A549 (cell line): ENCODE results near the gene RRBP1. TPM values are rescaled to one million over a fixed set of nuclear protein-coding genes. Genes with fewer than 3 reads are reported as not detected.

Source experiments
- ATAC-seq, 2 experiments: fragments of 200-7000 bp in 1 of 2; fragments of >200 bp in 1 of 2; cut with Nextera tagmentation in 1 of 2; cut with Tn5 transposase in 1 of 2; 3 replicates each; pipeline versions ENCODE4 v1.8.0 to v1.9.1; 2018 to 2020; ENCODE audit warnings: mild to moderate bottlenecking in 1 of 2, moderate library complexity in 1 of 2
- CTCF ChIA-PET: fragments of 300-600 bp; sonication (Branson Sonifier 250); formaldehyde crosslinking; extraction: SDS; loops from one replicate; lab custom pipeline; 2021; ENCODE audit warnings: antibody characterized with exemption, inconsistent platforms; lab: Yijun Ruan, JAX
- POLR2A ChIA-PET: fragments of 350-600 bp; formaldehyde crosslinking; extraction: SDS; loops from one replicate; lab custom pipeline; 2021; ENCODE audit warnings: antibody characterized with exemption, inconsistent platforms; lab: Yijun Ruan, JAX
- DNase-seq, 2 experiments: peaks; one replicate each; pipeline versions ENCODE4 v3.0.0 to v3.0.0-alpha.2; 2011 to 2016; ENCODE audit warnings: low read depth in 1 of 2, low spot score in 1 of 2
- FAIRE-seq: peaks from 2 replicates; lab custom pipeline; 2011; peaks lifted over from hg19 to GRCh38; lab: Jason Lieb, UNC
- H3K27ac ChIP-seq, 2 experiments: fragments of >200 bp; sonication (Bioruptor Twin); formaldehyde crosslinking; 3 replicates each; pipeline ENCODE4 v1.5.1; 2016 to 2017
- H3K4me1 ChIP-seq: fragments of >200 bp; sonication (Bioruptor Twin); formaldehyde crosslinking; 3 replicates; pipeline ENCODE4 v1.6.1; 2016
- H3K4me2 ChIP-seq: fragments of >200 bp; sonication (Bioruptor Twin); formaldehyde crosslinking; 3 replicates; pipeline ENCODE4 v1.6.1; 2016
- H3K4me3 ChIP-seq: fragments of >200 bp; sonication (Bioruptor Twin); formaldehyde crosslinking; 3 replicates; pipeline ENCODE4 v1.5.1; 2016
- H3K9me3 ChIP-seq: fragments of >200 bp; sonication (Bioruptor Twin); formaldehyde crosslinking; 3 replicates; pipeline ENCODE4 v1.6.1; 2016
- CBX2 ChIP-seq: fragments of 200-600 bp; sonication (generic); IDR thresholded peaks from 2 replicates; pipeline ENCODE4 v1.6.1; 2016; ENCODE audit warnings: low read depth, mild to moderate bottlenecking, borderline replicate concordance
- CEBPB ChIP-seq, 2 experiments: fragments of >200 bp in 1 of 2; sonication (Bioruptor Twin) in 1 of 2; formaldehyde crosslinking in 1 of 2; IDR thresholded peaks; 2 replicates each; pipeline ENCODE4 v1.6.1; 2012 to 2016
- EHF ChIP-seq: fragments of 250-450 bp; sonication (Bioruptor Pico); IDR thresholded peaks from 2 replicates; pipeline ENCODE4 v1.5.0; 2020; ENCODE audit warnings: mild to moderate bottlenecking
- FOXS1 ChIP-seq: fragments of 250-450 bp; sonication (Bioruptor Pico); IDR thresholded peaks from 2 replicates; pipeline ENCODE4 v1.5.0; 2020; ENCODE audit warnings: mild to moderate bottlenecking, moderate library complexity
- HEYL ChIP-seq: fragments of 250-450 bp; sonication (Bioruptor Pico); IDR thresholded peaks from 2 replicates; pipeline ENCODE4 v1.8.0; 2021; ENCODE audit warnings: mild to moderate bottlenecking, moderate library complexity
- JUN ChIP-seq, 2 experiments: fragments of >200 bp; sonication (Bioruptor Twin); formaldehyde crosslinking; IDR thresholded peaks; 2 replicates in 1 of 2; 3 replicates in 1 of 2; pipeline ENCODE4 v1.6.1; 2016 to 2017
- MAFK ChIP-seq: fragments of 450-650 bp; IDR thresholded peaks from 2 replicates; pipeline ENCODE4 v1.6.1; 2014; ENCODE audit not compliant: partially characterized antibody
- MYC ChIP-seq: IDR thresholded peaks from 2 replicates; pipeline ENCODE4 v1.6.1; 2012; ENCODE audit warnings: mild to moderate bottlenecking, inconsistent platforms, low read length, improper control_type of control experiment, borderline replicate concordance
- NPAS2 ChIP-seq: fragments of 250-450 bp; sonication (Bioruptor Pico); IDR thresholded peaks from 2 replicates; pipeline ENCODE4 v1.8.0; 2022; ENCODE audit warnings: mild to moderate bottlenecking, moderate library complexity, borderline replicate concordance
- NR3C1 ChIP-seq: fragments of >200 bp; sonication (Bioruptor Twin); formaldehyde crosslinking; IDR thresholded peaks from 3 replicates; pipeline ENCODE4 v1.6.1; 2017
- SMC3 ChIP-seq: fragments of >200 bp; sonication (Bioruptor Twin); formaldehyde crosslinking; IDR thresholded peaks from 3 replicates; pipeline ENCODE4 v1.6.1; 2018; ENCODE audit warnings: inconsistent platforms
- TFCP2L1 ChIP-seq: fragments of 250-450 bp; sonication (Bioruptor Pico); IDR thresholded peaks from 2 replicates; pipeline ENCODE4 v1.5.0; 2021; ENCODE audit warnings: mild to moderate bottlenecking
- ZFP36 ChIP-seq: fragments of 450-650 bp; IDR thresholded peaks from 2 replicates; pipeline ENCODE4 v1.6.1; 2014; ENCODE audit warnings: borderline replicate concordance; ENCODE audit not compliant: partially characterized antibody
- WGBS: methylation state at CpG from one replicate; pipeline ENCODE4 v1.1.6; 2017; ENCODE audit errors: missing lambda C conversion rate; 5-methylcytosine and 5-hydroxymethylcytosine counted together
- polyA plus RNA-seq, 4 experiments: library from polyadenylated mRNA; depleted of rRNA in 3 of 4; stranded (reverse); fragments of >200 nt; fragmentation: RNase III in 1 of 4; extraction: RNeasy Plus Mini Kit Qiagen cat#74134 plus additional on column Dnase treatment in 1 of 4; gene quantifications; 2 replicates in 3 of 4; 3 replicates in 1 of 4; pipeline ENCODE4 v1.2.3, GENCODE V29; 2011 to 2017
- TF ChIP-seq, protein P1 (sequence below): IDR thresholded peaks from 2 replicates; pipeline ENCODE4 v1.6.1; 2012
- TF ChIP-seq, protein P2 (sequence below): fragments of >200 bp; sonication (Bioruptor Twin); formaldehyde crosslinking; IDR thresholded peaks from 3 replicates; pipeline ENCODE4 v1.6.1; 2016
- TF ChIP-seq, protein P3 (sequence below): fragments of 250-450 bp; sonication (Bioruptor Pico); IDR thresholded peaks from 2 replicates; pipeline ENCODE4 v1.5.0; 2021; ENCODE audit warnings: mild to moderate bottlenecking, moderate library complexity, borderline replicate concordance
- TF ChIP-seq, protein P4 (sequence below): fragments of 200-600 bp; sonication (generic); IDR thresholded peaks from 2 replicates; pipeline ENCODE4 v1.6.1; 2016; ENCODE audit warnings: antibody characterized with exemption, mild to moderate bottlenecking, moderate library complexity

Gene RRBP1
- polyA plus RNA-seq, 2 of the 4 experiments (the other 2 are of a cell fraction): 51.6 to 79.6 TPM

DNA sequence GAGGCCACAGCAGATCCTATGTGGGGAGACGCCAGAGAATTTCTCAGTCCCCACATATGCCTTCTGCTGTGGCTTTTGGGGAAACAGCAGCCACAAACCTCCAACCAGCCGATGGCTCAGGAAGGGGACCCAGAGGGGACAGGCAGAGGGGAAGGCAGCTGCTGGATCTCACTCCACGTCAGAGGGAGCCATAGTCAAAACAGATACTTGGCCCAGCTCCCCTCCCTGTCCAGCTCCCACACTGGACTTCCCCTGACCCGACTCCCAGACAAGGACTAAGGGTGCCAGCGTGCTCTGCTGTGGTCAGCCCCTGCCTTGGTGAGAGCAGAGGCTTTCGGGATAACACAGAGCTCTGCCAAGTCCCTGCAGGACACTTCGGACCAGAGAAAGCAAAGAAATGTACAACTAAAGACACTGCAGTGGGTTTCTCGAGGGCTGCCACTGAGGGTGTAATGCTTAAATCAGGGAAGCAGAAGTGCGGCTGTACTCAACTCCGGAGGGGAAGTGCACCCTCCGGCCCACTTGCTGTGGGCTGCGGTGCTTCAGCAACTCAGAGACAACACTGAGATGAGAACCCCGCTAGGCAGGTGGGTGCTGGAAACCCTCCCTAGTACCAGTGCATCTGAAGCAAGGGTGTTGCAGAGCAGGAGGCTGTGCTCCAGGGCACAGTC, 47.2 kb downstream of the RRBP1 start (continued):
- TF ChIP-seq, protein P1, sequence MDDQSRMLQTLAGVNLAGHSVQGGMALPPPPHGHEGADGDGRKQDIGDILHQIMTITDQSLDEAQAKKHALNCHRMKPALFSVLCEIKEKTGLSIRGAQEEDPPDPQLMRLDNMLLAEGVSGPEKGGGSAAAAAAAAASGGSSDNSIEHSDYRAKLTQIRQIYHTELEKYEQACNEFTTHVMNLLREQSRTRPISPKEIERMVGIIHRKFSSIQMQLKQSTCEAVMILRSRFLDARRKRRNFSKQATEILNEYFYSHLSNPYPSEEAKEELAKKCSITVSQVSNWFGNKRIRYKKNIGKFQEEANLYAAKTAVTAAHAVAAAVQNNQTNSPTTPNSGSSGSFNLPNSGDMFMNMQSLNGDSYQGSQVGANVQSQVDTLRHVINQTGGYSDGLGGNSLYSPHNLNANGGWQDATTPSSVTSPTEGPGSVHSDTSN: no peak
- no peak for TF ChIP-seq FOXS1 (CRISPR knock-in tag)

DNA sequence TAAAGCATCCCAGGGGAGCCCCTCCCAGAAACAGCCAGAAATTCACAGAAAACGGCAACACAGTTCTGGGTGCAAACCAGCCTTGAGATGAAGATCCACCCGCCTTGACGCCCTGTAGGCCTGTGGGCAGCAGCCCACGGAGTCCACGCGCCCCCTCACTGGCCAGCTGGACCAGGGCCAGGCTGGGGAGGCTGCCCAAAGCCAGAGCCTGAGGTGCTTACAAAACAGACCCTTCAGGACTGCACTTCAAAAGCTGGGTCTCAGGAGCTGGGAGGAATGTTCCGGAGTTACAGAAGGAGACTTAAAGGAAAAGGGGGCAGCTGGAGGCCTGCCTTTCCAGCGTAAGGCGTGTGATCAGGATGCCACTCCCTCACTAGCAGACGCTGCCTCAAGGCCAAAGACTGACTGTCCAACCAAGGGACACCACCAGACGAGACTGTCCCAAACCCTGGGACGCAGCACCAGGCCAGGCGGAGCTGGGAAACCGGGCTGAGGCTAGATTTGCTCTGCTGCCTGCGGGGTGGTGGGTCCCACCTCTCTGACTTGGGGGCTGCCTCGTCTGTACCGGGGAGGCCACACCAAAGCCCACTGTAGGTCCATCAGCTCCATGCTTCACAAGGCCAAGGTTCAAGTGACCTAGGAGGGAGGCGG, 48.1 kb downstream of the RRBP1 start:
- 93% methylated on average over 18 of the region's 18 CpGs for WGBS
- CTCF ChIA-PET: interaction anchor here (0.7 to 16.5 kb wide), 8 partner anchors 9 to 363 kb away, joined by 3 to 172 read pairs (median 10); partner anchors contain the start of gene RRBP1
- ATAC-seq (no peak), DNase-seq (no peak), FAIRE-seq (no peak)
- Histone ChIP-seq H3K4me3 (no peak overlapping the region), H3K4me1 (no peaks in the 10 kb centered on the region), H3K4me2 (no peak overlapping the region), H3K27ac (no peak overlapping the region), H3K9me3 (no peaks in the 10 kb centered on the region)
- TF ChIP-seq MAFK (no peak), EHF (CRISPR knock-in tag) (no peak), MYC (no peak), JUN (IDR thresholded peaks at IDR 0.05) (no peak), TFCP2L1 (CRISPR knock-in tag) (no peak)
- TF ChIP-seq, protein P2, sequence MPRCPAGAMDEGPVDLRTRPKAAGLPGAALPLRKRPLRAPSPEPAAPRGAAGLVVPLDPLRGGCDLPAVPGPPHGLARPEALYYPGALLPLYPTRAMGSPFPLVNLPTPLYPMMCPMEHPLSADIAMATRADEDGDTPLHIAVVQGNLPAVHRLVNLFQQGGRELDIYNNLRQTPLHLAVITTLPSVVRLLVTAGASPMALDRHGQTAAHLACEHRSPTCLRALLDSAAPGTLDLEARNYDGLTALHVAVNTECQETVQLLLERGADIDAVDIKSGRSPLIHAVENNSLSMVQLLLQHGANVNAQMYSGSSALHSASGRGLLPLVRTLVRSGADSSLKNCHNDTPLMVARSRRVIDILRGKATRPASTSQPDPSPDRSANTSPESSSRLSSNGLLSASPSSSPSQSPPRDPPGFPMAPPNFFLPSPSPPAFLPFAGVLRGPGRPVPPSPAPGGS: no peak
- TF ChIP-seq, protein P3, sequence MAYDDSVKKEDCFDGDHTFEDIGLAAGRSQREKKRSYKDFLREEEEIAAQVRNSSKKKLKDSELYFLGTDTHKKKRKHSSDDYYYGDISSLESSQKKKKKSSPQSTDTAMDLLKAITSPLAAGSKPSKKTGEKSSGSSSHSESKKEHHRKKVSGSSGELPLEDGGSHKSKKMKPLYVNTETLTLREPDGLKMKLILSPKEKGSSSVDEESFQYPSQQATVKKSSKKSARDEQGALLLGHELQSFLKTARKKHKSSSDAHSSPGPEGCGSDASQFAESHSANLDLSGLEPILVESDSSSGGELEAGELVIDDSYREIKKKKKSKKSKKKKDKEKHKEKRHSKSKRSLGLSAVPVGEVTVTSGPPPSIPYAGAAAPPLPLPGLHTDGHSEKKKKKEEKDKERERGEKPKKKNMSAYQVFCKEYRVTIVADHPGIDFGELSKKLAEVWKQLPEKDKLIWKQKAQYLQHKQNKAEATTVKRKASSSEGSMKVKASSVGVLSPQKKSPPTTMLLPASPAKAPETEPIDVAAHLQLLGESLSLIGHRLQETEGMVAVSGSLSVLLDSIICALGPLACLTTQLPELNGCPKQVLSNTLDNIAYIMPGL (CRISPR knock-in tag): no peak
- TF ChIP-seq, all 56 proteins: peak for 0
- POLR2A ChIA-PET: no interaction called here

DNA sequence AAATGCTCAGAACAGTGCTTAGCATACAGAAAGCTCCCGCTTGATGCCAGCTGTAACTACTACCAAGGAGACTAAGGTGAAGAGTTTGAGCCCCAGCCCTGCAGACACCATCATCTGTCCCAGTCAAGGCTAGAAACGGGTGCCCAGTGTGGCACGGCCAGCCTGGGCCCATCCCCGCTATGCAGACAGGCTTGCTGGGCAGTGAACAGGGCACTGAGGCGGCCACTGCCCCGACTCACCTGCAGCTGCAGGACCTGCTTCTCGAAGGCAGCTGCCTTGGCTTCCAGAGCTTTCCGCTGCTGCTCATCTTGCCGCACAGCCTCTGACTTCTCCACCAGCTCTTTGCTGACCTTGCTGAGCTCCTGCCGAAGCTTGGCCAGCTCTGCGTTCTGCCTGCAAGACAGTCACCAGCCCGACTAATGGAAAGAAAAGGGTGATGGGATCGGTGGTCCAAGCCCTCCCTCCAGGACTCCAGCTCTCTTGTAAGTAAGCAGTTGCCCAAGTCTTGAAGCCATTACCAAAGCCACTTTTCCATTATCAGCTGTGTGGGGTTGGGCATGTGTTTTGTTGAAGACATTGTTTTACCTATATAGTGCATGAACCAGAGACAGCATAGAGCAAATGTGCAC, 48.7 kb downstream of the RRBP1 start:
- 91% methylated on average over 13 of the region's 13 CpGs for WGBS
- H3K4me1 ChIP-seq: no peaks in the 10 kb centered on the region
- DNase-seq (no peak), FAIRE-seq (no peak), ATAC-seq (no peak)
- ChIA-PET POLR2A (no interaction called here), CTCF (interaction anchor here (1.2 to 16.5 kb wide), 6 partner anchors 10 to 129 kb away, joined by 3 to 172 read pairs (median 10); partner anchors contain the start of gene RRBP1)
- H3K4me3 ChIP-seq: no peak overlapping the region
- no peak for TF ChIP-seq CEBPB (IDR thresholded peaks at IDR 0.05)
- no peak for TF ChIP-seq HEYL (CRISPR knock-in tag)
- TF ChIP-seq NPAS2: no peak
- TF ChIP-seq SMC3: no peak
- TF ChIP-seq, protein P4, sequence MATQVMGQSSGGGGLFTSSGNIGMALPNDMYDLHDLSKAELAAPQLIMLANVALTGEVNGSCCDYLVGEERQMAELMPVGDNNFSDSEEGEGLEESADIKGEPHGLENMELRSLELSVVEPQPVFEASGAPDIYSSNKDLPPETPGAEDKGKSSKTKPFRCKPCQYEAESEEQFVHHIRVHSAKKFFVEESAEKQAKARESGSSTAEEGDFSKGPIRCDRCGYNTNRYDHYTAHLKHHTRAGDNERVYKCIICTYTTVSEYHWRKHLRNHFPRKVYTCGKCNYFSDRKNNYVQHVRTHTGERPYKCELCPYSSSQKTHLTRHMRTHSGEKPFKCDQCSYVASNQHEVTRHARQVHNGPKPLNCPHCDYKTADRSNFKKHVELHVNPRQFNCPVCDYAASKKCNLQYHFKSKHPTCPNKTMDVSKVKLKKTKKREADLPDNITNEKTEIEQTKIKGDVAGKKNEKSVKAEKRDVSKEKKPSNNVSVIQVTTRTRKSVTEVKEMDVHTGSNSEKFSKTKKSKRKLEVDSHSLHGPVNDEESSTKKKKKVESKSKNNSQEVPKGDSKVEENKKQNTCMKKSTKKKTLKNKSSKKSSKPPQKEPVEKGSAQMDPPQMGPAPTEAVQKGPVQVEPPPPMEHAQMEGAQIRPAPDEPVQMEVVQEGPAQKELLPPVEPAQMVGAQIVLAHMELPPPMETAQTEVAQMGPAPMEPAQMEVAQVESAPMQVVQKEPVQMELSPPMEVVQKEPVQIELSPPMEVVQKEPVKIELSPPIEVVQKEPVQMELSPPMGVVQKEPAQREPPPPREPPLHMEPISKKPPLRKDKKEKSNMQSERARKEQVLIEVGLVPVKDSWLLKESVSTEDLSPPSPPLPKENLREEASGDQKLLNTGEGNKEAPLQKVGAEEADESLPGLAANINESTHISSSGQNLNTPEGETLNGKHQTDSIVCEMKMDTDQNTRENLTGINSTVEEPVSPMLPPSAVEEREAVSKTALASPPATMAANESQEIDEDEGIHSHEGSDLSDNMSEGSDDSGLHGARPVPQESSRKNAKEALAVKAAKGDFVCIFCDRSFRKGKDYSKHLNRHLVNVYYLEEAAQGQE: no peak
- TF ChIP-seq NR3C1: no peak
- TF ChIP-seq ZFP36: no peak
- no peak for TF ChIP-seq CBX2
- no peaks in the 10 kb centered on the region for H3K9me3 ChIP-seq
- H3K27ac ChIP-seq: no peak overlapping the region
- no peak overlapping the region for H3K4me2 ChIP-seq
